Right forelimb (tissue), 1 donor: ENCODE results near the gene THSD4.
"Not testable (repeated sequence)": the region's sequence is repeated elsewhere in the genome, so short reads cannot be mapped to it uniquely, and the experiment has no call there.

Source experiments
- DNase-seq: peaks from one replicate; pipeline ENCODE4 v3.0.0-alpha.2; 2018

THSD4 gene

DNA sequence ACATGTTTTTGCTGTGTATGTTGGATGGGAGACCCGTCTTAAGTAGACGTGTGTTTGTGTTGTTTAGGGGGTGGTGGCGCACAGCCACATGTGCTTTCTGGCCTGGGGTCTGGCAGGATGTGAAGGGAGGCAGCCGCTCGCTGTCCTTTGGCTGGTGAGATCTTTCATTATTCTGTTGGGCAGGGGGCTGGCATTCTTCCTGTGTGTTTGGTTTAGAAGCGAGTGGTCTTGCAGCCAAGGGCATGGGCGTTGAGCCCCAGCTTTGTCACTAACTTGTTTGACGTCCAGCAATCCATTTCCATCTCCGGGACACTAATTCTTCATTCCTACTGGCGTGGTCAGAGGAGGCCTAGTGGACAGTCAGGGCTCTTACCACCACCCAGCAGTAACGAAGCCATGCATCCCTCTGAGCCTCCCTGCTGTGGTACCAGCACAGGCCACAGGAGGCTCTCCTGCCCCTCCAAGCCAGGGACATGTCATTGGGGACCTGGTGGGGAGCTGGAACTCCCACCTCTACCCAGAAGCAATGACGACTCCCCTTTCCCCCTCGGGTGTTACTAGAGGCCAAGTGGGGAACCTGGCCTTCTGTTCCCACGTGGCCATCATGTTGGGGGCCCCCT lies 10.7 kb downstream of the THSD4 start:
- DNase-seq = no peak

GRCh38 chr15:71127083-71127482 lies 11.8 kb downstream of the THSD4 start:
- DNase-seq = no peak

DNA sequence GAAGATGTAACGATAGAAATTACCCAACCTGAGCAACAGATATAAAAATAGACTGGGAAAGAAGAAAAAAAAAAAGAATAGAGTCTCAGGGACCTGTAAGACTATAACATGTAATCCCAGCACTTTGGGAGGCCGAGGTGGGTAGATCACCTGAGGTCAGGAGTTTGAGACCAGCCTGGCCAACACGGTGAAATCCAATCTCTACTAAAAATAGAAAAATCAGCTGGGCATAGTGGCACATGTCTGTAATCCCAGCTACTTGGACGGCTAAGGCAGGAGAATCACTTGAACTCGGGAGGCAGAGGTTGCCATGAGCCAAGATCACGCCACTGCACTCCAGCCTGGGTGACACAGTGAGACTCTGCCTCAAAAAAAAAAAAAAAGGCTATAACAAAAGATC lies 12.9 kb downstream of the THSD4 start:
- not testable (repeated sequence) for DNase-seq

- DNase-seq = no peak
Measured at GRCh38 chr15:71128939-71129562, 13.8 kb downstream of the THSD4 start.

DNA sequence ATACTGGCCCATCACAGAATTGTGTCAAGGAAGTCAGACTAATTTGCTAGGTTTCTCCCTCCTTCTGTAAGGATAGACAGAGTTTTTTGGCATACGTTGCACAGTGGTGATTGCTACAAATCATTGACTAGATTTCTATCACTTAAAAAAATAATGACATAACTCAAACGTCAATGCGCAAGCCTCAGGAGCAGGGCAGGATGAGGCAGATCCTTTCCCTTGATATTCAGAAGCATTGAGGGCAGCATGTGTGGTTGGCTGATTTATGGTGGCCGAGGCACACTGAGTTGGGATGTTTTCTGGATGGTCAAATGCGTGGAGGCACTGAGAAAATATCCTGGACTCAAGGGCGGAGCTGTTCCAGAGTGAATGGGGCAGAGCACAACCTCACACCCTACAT lies 14.4 kb downstream of the THSD4 start:
- no peak for DNase-seq

- no peak for DNase-seq
Measured at GRCh38 chr15:71131601-71132362, 16.5 kb downstream of the THSD4 start.

DNA sequence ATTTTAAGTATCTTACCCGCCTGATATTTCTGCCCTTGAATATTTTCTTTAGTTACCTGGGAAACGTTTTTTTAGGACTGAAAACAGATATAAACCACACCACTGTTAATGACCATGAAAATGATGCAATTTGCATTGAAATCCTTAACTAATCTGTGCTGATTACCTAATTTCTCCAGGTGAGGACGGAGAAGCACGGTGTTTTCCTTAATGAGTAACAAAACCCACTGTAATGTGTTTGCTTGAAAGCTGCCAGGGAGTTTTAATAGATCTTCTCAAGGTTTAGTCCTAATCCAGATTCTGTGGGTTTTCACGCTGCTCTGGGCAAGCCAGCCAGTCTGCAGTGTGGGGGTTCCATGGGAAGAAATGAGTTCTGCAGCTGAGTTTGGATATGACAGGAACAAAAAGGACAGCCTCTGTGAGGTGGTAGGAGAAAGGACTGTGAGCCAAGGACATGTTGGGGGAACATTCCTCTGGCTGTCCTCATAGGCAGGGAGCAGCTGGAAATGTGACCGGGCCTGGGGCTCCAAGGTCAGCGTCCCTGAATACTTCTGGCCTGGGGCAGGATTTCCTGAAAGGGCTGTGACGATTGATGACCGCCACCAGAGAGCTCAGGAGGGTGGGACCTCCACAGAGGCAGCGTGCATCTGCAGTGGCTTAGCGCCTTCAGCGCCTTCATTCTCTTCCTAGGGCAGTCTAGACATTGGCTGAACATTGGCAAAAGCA lies 18.6 kb downstream of the THSD4 start:
- DNase-seq = no peak

DNA sequence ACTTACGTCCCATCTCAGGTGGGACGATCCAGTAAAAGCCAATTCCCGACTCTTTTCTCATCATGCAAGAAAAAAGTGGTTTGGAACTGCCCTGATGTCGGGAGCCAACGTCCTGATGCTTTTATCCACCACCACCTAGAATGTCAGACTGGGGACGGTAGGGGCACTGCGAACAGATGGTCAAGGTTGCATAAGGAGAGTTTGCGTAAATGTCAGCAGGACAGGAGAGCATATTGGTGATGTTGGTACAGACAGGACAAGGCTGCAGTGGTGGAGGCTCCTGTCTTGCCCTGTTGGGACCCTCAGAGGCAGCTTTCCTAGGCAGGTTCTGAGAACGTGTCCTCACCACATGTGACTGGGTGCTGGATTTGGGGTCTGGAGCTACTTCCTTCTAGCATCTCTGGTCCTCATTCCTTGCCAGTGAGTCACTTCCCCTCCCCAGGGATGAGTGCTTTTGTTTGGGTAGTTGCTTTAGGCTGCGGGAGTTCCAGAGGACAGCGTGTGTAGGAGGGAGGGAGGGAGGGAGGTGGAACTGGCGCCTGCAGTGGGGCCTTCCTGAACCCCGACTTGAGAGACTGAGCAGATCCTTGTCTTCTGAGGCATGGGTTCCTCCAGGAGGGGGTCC lies 21.0 kb downstream of the THSD4 start:
- peak; percentile 39 for DNase-seq

DNA sequence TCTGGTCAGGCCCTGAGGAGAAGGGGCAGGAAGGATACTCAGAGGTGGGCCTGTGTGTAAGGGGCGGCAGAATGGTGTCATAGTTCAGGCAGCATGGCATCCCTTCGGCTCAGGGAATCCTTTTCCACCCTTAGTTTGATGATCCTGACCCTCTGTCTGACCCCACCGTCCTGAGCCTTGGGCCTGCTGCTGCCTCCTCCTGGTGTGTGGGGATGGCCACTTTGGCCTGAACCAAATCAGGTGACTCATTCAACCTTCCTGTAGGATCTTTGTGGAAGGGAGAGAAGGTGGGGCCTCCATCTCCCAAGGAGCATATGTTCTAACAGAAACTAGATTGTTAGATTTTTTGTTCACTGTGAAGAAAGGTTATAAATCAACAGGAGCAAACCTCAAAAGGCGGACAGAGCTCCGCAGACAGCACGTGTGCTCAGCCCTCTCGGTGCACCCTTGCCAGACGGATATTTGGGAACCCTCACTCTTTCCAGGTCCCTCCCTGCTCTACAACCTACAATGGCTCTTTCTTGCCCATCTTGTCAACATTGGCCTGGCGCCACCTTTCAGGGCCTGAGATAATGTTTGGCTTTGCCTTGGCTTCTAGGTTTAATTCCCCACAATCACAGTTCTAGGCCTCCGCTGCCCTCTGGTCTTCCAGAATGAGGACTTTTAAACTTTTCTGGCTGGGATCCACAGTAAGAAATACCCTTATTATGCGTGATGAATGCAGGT lies 21.7 kb downstream of the THSD4 start:
- DNase-seq = peak; percentile 30

- DNase-seq = peak; percentile 20
Measured at GRCh38 chr15:71138473-71138872, 23.2 kb downstream of the THSD4 start.

GRCh38 chr15:71139241-71139640 lies 24.0 kb downstream of the THSD4 start:
- DNase-seq = peak; percentile 15

DNA sequence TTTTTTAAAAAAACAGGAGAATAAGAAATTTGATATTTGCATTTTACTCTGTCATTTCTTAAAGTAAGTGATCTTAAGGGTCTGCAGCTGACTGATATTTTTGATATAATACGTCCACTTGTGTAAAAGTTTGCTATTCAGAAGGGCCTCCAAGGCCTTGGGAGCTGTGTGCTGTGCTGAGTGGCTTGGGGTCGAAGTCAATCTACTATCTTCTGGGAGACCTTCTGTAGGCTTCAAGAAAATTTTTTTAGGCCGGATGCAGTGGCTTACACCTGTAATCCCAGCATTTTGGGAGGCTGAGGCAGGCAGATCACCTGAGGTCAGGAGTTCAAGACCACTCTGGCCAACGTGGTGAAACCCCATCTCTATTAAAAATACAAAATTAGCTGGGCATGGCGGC lies 26.3 kb downstream of the THSD4 start:
- no peak for DNase-seq

DNA sequence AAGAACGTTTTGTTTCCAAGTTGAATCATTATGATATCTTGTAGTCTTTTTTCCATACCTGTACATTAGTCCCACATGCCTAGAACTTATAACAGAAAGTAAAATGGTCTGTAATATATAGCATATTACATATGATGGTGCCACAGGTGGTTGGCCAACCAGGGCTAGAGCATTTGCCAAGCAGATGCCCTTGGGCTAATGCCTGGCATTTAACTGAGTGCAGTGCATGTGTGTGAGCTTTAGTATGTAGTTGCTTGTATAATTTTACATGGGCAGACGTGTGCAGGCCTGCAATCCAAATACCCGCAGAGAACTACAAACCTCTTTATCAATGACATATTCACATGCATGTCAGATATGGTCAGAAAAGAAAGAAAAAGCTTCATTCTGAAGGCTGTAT lies 27.5 kb downstream of the THSD4 start:
- DNase-seq = no peak

- no peak for DNase-seq
Measured at GRCh38 chr15:71143373-71144310, 28.4 kb downstream of the THSD4 start.

- DNase-seq = no peak
Measured at GRCh38 chr15:71145648-71146047, 30.4 kb downstream of the THSD4 start.

DNA sequence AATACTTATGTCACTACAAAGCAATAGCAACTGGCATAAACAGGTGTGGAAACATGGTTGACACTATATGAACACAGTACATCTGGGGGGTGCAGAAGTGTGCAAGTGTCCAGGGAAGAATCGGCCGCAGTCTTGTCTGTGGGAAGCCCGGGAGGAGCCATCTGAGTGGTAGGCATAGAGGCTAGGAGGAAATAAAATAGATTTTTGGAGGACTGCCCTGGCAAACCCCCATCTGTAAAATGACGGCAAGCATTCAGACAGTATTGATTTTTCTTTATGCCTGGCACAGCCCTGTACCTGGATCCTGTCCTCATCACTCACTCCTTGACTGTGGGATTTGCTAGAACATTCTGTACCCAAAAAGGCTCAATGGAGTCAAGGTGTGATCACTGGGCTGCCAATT lies 31.3 kb downstream of the THSD4 start:
- DNase-seq = no peak

GRCh38 chr15:71148048-71148447 lies 32.8 kb downstream of the THSD4 start:
- DNase-seq = no peak

- DNase-seq = no peak
Measured at GRCh38 chr15:71149646-71150557, 34.6 kb downstream of the THSD4 start.

DNA sequence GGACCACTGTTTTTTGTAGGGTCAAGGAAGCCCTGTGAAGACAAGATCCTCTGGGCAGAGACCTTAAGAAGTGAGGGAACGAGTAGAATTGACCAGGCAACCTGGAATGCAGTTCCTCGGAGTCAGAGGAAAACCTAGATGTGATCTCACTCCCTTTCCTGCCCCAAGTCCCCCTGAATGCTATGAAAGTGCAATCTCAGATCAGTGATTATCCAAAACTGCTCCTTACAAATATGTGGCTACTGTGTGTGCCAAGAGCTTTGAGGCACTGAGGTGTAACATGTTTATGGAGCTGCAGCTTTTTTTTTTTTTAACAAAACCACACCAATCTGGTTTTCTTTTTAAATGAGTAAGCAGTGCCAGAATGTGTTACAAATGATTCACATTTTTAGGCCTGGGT lies 35.8 kb downstream of the THSD4 start:
- no peak for DNase-seq

- DNase-seq = no peak
Measured at GRCh38 chr15:71152542-71152941, 37.3 kb downstream of the THSD4 start.
